Astrocyte (in vitro differentiated cells and primary cell): ENCODE data around the gene HES2. TPM values are rescaled to one million over a fixed set of nuclear protein-coding genes. Genes with fewer than 3 reads are reported as not detected.

Experiments used
- DNase-seq: peaks from one replicate; pipeline ENCODE4 v3.0.0-alpha.2; 2010; ENCODE audit warnings: low read depth
- FAIRE-seq: peaks from 2 replicates; lab custom pipeline; 2011; peaks lifted over from hg19 to GRCh38; lab: Jason Lieb, UNC
- H2AFZ ChIP-seq: 2 replicates; pipeline ENCODE4 v1.6.0; 2012; ENCODE audit warnings: low read depth, low read length, inconsistent platforms
- H3K27ac ChIP-seq: 2 replicates; pipeline ENCODE4 v1.5.1; 2011; ENCODE audit warnings: low read depth, low read length, inconsistent platforms
- H3K27me3 ChIP-seq: 2 replicates; pipeline ENCODE4 v1.6.0; 2011; ENCODE audit warnings: low read length, inconsistent platforms; ENCODE audit not compliant: insufficient read depth
- H3K36me3 ChIP-seq: 2 replicates; pipeline ENCODE4 v1.5.1; 2011; ENCODE audit warnings: low read length, inconsistent platforms; ENCODE audit not compliant: insufficient read depth
- H3K4me1 ChIP-seq: 2 replicates; pipeline ENCODE4 v1.5.1; 2011; ENCODE audit warnings: low read length, inconsistent platforms; ENCODE audit not compliant: insufficient read depth
- H3K4me2 ChIP-seq: 2 replicates; pipeline ENCODE4 v1.6.0; 2012; ENCODE audit warnings: low read length, inconsistent platforms
- H3K4me3 ChIP-seq: 2 replicates; pipeline ENCODE4 v1.5.1; 2011; ENCODE audit warnings: low read depth, mild to moderate bottlenecking, low read length, inconsistent platforms; ENCODE audit not compliant: insufficient read depth
- H3K79me2 ChIP-seq: 2 replicates; pipeline ENCODE4 v1.6.0; 2012; ENCODE audit warnings: mild to moderate bottlenecking, low read length, inconsistent platforms; ENCODE audit not compliant: insufficient read depth
- H3K9ac ChIP-seq: 2 replicates; pipeline ENCODE4 v1.6.0; 2012; ENCODE audit warnings: mild to moderate bottlenecking, low read length, inconsistent platforms
- H3K9me3 ChIP-seq: 2 replicates; pipeline ENCODE4 v1.5.1; 2012; ENCODE audit warnings: low read depth, mild to moderate bottlenecking, low read length, inconsistent platforms; ENCODE audit not compliant: insufficient read depth
- H4K20me1 ChIP-seq: 2 replicates; pipeline ENCODE4 v1.6.0; 2012; ENCODE audit warnings: low read length, inconsistent platforms; ENCODE audit not compliant: insufficient read depth
- H3K27ac Mint-ChIP-seq: one replicate; pipeline ENCODE4 v1.8.0; 2021; ENCODE audit warnings: mild to moderate bottlenecking, mixed read lengths; ENCODE audit not compliant: unreplicated experiment
- H3K27me3 Mint-ChIP-seq: one replicate; pipeline ENCODE4 v1.8.0; 2021; ENCODE audit warnings: low read depth, mixed read lengths; ENCODE audit not compliant: unreplicated experiment
- H3K36me3 Mint-ChIP-seq: one replicate; pipeline ENCODE4 v1.8.0; 2021; ENCODE audit warnings: low read depth, mixed read lengths; ENCODE audit not compliant: unreplicated experiment
- H3K4me1 Mint-ChIP-seq: one replicate; pipeline ENCODE4 v1.8.0; 2021; ENCODE audit warnings: low read depth, mixed read lengths; ENCODE audit not compliant: unreplicated experiment
- H3K4me3 Mint-ChIP-seq: one replicate; pipeline ENCODE4 v1.8.0; 2021; ENCODE audit warnings: mild to moderate bottlenecking, moderate library complexity, mixed read lengths; ENCODE audit not compliant: unreplicated experiment
- H3K9me3 Mint-ChIP-seq: one replicate; pipeline ENCODE4 v1.8.0; 2021; ENCODE audit warnings: mild to moderate bottlenecking, mixed read lengths; ENCODE audit not compliant: unreplicated experiment
- CTCF ChIP-seq: IDR thresholded peaks from 2 replicates; pipeline ENCODE4 v1.5.1; 2011; ENCODE audit warnings: low read depth, mild to moderate bottlenecking, inconsistent platforms, low read length, moderate library complexity; ENCODE audit not compliant: insufficient read depth
- EZH2 ChIP-seq: IDR thresholded peaks from 2 replicates; pipeline ENCODE4 v1.6.1; 2012; ENCODE audit warnings: mild to moderate bottlenecking, low read length, inconsistent platforms; ENCODE audit not compliant: insufficient read depth
- total RNA-seq: library from RNA; stranded (reverse); gene quantifications from 2 replicates; pipeline ENCODE4 v1.2.1, GENCODE V29; 2021

HES2 gene
- total RNA-seq, 1 donor from 2014 or later: 3.0 TPM

GRCh38 chr1:6467744-6468688, 48.3 kb upstream of the HES2 start:
- H3K4me1 ChIP-seq: no peaks in the 10 kb centered on the region
- TF ChIP-seq CTCF (no peak), EZH2 (no peak)
- no peak overlapping the region for H3K4me2 ChIP-seq
- Mint-ChIP-seq H3K36me3 (peaks cover 33% of the 10 kb centered on the region), H3K27me3 (peaks cover 7% of the 10 kb centered on the region), H3K4me3 (no peak overlapping the region), H3K4me1 (no peaks in the 10 kb centered on the region), H3K9me3 (no peaks in the 10 kb centered on the region), H3K27ac (no peak overlapping the region)
- FAIRE-seq (no peak), DNase-seq (no peak)
- no peaks in the 10 kb centered on the region for H3K79me2 ChIP-seq
- H3K9me3 ChIP-seq: no peaks in the 10 kb centered on the region
- H2AFZ ChIP-seq: no peak overlapping the region
- no peak overlapping the region for H3K9ac ChIP-seq
- H3K27me3 ChIP-seq: no peaks in the 10 kb centered on the region
- H4K20me1 ChIP-seq: peaks cover 50% of the 10 kb centered on the region
- no peak overlapping the region for H3K4me3 ChIP-seq
- peaks cover 6% of the 10 kb centered on the region for H3K36me3 ChIP-seq
- no peak overlapping the region for H3K27ac ChIP-seq

GRCh38 chr1:6467224-6467623, 47.5 kb upstream of the HES2 start:
- Mint-ChIP-seq H3K4me3 (no peak overlapping the region), H3K9me3 (peaks cover 1% of the 10 kb centered on the region), H3K27ac (no peak overlapping the region), H3K4me1 (no peaks in the 10 kb centered on the region), H3K36me3 (peaks cover 28% of the 10 kb centered on the region), H3K27me3 (peaks cover 5% of the 10 kb centered on the region)
- no peak overlapping the region for H3K9ac ChIP-seq
- no peak for FAIRE-seq
- no peak overlapping the region for H3K4me2 ChIP-seq
- no peaks in the 10 kb centered on the region for H3K9me3 ChIP-seq
- H3K27ac ChIP-seq: no peak overlapping the region
- TF ChIP-seq EZH2 (no peak), CTCF (no peak)
- H2AFZ ChIP-seq: no peak overlapping the region
- H3K4me1 ChIP-seq: no peaks in the 10 kb centered on the region
- H3K36me3 ChIP-seq: peaks cover 7% of the 10 kb centered on the region
- H3K27me3 ChIP-seq: no peaks in the 10 kb centered on the region
- H4K20me1 ChIP-seq: peaks cover 58% of the 10 kb centered on the region
- no peak for DNase-seq
- no peak overlapping the region for H3K4me3 ChIP-seq
- no peaks in the 10 kb centered on the region for H3K79me2 ChIP-seq

- no peak overlapping the region for H3K9ac ChIP-seq
- peaks cover 57% of the 10 kb centered on the region for H4K20me1 ChIP-seq
- peaks cover 10% of the 10 kb centered on the region for H3K36me3 ChIP-seq
- no peaks in the 10 kb centered on the region for H3K9me3 ChIP-seq
- FAIRE-seq: no peak
- H3K79me2 ChIP-seq: no peaks in the 10 kb centered on the region
- TF ChIP-seq EZH2 (no peak), CTCF (no peak)
- no peak for DNase-seq
- H3K27ac ChIP-seq: no peak overlapping the region
- H3K4me3 ChIP-seq: no peak overlapping the region
- peaks cover 2% of the 10 kb centered on the region for H3K9me3 Mint-ChIP-seq
- no peak overlapping the region for H3K4me3 Mint-ChIP-seq
- peaks cover 5% of the 10 kb centered on the region for H3K27me3 Mint-ChIP-seq
- H3K27ac Mint-ChIP-seq: no peak overlapping the region
- no peaks in the 10 kb centered on the region for H3K4me1 Mint-ChIP-seq
- no peak overlapping the region for H3K4me2 ChIP-seq
- no peak overlapping the region for H2AFZ ChIP-seq
- peaks cover 27% of the 10 kb centered on the region for H3K36me3 Mint-ChIP-seq
- H3K4me1 ChIP-seq: no peaks in the 10 kb centered on the region
- H3K27me3 ChIP-seq: no peaks in the 10 kb centered on the region
Measured at GRCh38 chr1:6466751-6467150, 47.0 kb upstream of the HES2 start.
